ENCODE results near the gene VCAN.
"Not testable (repeated sequence)": the region's sequence is repeated elsewhere in the genome, so short reads cannot be mapped to it uniquely, and the experiment has no call there.

VCAN gene

DNA sequence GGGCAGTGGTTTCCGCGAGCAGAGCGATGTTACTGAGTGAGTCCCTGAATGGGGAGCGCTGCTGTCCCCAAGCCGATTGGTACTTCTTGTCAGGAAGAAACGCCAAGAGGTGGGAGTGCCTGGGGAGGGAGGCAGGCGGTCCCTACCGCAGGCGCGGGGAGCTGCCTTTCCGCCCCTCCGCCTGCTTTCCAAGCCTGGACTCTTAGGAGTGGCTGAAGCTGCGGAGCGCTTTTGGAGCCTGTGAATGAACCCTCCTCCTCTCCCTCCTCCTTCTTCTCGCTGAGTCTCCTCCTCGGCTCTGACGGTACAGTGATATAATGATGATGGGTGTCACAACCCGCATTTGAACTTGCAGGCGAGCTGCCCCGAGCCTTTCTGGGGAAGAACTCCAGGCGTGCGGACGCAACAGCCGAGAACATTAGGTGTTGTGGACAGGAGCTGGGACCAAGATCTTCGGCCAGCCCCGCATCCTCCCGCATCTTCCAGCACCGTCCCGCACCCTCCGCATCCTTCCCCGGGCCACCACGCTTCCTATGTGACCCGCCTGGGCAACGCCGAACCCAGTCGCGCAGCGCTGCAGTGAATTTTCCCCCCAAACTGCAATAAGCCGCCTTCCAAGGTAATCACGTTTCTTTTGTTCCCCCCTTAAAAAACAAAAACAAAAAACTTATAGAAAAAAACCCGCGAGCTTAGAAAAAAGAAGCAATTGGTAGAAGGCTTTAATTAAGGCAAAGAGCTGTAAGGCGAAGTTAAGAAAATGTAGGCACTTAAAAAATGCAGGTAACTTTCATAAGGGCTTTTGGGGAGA lies at the start of gene VCAN:
VCAN (plus strand) TSS at position 340 of the 808 bp plus-strand sequence. CDS start 11,775 bp downstream, outside the sequence.
- peak; percentile 52 for DNase-seq (ENCODE audit: low spot score)

DNA sequence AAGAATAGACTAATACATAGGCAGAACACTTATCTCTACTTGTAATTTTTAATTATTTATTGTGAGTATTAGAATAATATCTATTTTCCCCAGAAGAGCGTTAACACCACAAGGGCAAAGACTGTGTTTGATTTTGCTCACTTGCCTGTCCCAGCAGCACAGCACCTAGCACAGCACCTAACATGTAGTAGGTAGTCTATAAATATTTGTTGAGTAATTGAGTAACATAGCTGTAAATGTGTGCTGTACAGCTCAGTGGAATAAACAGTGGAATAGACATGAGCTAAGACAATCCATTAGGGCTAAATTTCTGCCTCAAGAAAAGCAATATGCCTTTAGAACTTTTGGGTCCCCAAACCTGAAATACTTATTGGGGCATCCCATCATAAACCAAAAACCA lies 49.3 kb upstream of the VCAN start:
- no peak for DNase-seq (ENCODE audit: low spot score)

DNA sequence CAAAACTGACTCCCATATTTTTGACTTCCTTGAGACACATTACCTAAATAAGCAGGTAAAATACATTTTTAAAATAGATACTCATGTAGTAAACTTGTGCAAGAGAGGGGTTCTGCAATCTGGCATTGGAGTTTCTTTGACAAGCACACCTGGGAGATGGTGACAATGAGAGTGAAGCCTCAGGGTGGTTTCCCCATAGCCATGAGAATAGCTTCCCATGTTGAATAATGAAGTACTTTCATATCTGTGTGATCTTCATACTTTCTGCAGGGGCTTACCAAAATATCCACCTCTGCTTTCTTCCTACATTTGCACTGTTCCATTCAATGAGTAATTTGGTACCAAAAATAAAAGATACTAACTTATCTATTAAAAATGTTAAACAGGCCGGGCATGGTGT lies 44.7 kb upstream of the VCAN start:
- no peak for DNase-seq (ENCODE audit: low spot score)

GRCh38 chr5:83428126-83428525 lies 43.4 kb upstream of the VCAN start:
- no peak for DNase-seq (ENCODE audit: low spot score)

DNA sequence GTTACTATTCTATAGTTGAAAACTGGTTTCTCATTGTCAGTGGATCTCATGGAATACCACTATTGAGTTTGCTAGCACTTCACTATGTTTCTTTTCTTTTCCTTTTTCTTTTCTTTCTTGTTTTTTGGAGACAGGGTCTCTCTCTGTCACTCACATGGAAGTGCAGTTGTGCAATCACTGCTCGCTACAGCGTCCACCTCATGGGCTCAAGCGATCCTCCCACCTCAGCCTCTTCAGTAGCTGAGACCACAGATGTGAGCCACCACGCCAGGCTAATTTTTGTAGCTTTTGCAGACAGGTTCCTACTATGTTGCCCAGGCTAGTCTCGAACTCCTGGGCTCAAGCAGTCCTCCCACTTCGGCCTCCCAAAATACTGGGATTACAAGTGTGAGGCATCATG lies 42.7 kb upstream of the VCAN start:
- no peak for DNase-seq (ENCODE audit: low spot score)

DNA sequence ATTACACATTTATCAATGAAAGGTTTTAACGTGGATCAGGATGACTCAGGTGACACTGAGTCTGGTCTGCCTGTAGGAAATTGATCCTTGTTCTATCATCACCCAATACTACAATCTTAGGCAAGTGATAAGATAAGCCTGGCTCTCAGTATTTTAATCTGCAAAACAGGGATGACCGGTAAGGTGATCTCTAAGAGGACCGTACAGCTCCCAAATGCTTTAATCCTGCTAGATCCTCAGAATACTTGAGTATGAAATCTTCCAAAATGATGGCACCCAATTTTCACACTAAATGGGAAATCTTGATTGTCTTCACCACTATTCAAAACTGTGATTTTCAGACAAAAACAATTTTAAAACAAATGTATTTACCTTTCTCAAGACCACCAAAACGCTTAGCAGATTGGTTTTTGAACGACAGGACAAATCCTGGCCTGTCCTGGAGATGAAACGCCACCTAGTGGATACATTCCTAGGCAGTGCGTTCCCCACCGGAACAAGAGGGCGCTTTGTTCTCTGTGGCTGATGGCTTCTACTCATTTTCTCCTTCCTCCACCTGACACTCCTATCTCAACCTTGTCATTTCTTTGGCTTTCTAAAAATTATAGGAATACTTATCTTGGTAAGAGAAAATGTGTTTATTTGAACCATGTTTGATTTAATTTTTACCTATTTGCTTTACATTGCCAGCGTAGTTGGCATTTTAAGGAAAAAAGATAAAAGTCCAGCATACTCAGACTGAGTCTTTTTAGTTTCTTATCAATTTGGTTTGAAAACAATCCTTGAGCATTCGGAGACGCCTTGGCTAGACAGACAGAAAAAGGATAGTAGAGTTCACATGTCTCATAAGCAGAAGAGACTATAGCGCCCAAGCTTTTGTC lies 41.2 kb upstream of the VCAN start:
- DNase-seq (ENCODE audit: low spot score), result peak; percentile 83

- DNase-seq (ENCODE audit: low spot score), result no peak
Measured at GRCh38 chr5:83433891-83434290, 37.7 kb upstream of the VCAN start.

GRCh38 chr5:83434946-83435345 lies 36.6 kb upstream of the VCAN start:
- DNase-seq (ENCODE audit: low spot score), result no peak

DNA sequence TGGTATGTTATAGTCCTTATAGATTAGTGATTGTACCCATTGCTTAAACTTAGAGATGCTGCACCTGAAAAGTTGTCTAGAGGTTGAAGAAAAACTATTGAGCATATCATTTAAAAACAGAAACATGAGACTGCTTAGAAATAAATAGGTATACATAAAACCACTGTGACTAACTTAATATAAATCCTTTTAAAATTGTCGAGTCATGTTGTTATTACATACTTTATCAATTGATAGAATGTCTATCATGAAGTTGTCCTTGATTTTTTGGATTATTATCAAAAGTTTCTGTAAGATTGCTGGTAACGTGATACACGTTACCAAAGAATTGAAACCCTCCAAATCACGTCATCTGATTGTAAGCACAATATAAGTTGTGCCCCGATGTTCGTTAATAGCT lies 35.3 kb upstream of the VCAN start:
- no peak for DNase-seq (ENCODE audit: low spot score)

DNA sequence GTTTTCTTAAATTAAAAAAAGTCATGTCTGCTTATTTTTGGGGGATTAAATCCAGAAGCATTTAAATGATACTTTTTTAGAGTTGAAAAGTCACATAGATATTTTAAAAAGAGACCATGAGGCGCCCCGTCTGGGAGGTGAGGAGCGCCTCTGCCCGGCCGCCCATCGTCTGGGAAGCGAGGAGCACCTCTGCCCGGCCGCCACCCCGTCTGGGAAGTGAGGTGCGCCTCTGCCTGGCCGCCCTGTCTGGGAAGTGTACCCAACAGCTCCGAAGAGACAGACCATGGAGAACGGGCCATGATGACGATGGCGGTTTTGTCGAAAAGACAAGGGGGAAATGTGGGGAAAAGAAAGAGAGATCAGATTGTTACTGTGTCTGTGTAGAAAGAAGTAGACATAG lies 33.8 kb upstream of the VCAN start:
- DNase-seq (ENCODE audit: low spot score), result not testable (repeated sequence)

DNA sequence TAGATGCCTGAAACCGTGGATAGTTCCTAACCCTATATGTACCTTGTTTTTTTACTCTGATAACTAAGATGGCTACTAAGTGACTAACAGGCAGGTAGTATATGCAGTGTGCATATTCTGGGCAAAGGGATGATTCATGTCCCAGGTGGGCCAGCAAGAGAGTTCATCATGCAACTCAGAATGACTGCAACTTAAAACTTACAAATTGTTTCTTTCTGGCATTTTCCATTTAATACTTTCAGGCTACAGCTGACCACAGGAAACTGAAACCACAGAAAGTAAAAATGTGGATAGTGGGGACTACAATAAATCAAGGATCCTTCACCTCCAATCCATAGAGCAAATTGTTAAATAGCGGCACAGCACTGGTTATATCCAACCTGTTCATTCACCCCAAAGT lies 30.7 kb upstream of the VCAN start:
- DNase-seq (ENCODE audit: low spot score), result no peak

- no peak for DNase-seq (ENCODE audit: low spot score)
Measured at GRCh38 chr5:83441747-83442146, 29.8 kb upstream of the VCAN start.

DNA sequence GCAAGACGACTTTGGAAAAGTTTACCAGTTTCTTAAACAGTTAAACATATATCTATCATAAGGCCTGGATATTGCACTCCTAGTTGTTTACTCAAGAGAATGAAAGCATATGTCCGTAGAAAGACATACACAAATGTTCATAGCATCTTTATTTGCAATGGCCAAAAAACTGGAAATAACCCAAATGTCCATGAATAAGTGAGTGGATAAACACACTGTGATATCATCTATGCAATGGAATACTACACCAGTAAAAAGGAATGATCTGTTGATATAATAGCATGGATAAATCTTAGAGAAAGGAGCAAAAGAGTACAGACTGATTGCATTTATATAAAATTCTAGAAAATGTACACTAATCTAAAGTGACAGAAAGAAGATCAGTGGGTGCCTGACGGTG lies 28.0 kb upstream of the VCAN start:
- DNase-seq (ENCODE audit: low spot score), result no peak

DNA sequence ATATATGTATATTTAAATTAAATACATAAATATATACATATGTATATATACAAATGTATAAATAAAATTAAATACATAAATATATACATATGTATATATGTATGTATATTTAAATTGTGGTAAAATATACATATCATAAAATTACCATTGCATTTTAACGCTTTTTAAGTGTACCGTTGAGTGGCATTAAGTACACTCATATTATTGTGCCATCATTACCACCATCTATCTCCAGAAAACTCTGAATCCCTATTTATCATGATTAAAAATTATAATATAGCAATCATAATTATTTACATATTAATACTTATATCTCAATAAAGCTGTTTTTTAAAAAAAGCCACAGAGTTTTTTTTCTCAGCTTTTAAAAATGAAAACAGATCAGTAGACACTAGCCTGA lies 27.1 kb upstream of the VCAN start:
- no peak for DNase-seq (ENCODE audit: low spot score)

GRCh38 chr5:83446253-83446947 lies 25.1 kb upstream of the VCAN start:
- DNase-seq (ENCODE audit: low spot score), result no peak

DNA sequence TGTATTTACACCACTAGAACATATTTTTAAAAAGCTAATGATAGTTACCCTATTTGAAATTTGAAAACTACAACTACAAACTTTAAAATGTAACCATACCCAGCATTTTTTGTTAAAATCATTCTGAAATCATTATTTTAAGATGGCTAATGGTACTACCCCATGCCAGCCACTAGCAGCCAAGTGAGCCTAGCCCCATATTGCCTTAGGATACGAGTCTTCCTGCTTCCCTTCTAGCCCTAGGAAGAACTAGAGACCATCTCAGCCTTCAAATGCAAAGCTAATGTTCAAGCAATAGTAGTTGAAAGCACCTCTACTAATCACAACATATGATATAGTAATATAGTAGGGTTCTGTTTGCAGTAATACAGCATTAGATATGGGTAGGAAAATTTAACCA lies 24.0 kb upstream of the VCAN start:
- no peak for DNase-seq (ENCODE audit: low spot score)

GRCh38 chr5:83450183-83450966 lies 21.2 kb upstream of the VCAN start:
- no peak for DNase-seq (ENCODE audit: low spot score)

GRCh38 chr5:83450967-83451248 lies 20.6 kb upstream of the VCAN start:
- DNase-seq (ENCODE audit: low spot score), result no peak

- no peak for DNase-seq (ENCODE audit: low spot score)
Measured at GRCh38 chr5:83451955-83452354, 19.6 kb upstream of the VCAN start.

DNA sequence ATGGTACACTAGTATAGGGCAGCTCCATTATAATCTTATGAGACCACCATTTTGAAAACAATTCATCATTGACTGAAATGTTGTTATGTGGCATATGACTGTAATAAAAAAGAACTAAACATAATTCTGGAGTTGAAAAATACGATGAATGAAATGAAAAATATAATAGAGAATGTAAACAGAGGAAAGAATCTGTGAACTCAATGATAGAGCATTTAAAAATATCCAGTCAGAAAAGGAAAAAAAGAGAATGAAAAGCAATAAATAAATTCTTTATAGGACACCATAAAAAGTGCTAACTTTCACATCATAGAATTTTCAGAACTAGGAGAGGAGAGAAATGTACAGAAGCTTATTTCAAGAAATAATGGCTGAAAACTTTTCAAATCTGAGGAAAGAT lies 17.6 kb upstream of the VCAN start:
- DNase-seq (ENCODE audit: low spot score), result no peak

GRCh38 chr5:83464261-83464660 lies 7.3 kb upstream of the VCAN start:
- no peak for DNase-seq (ENCODE audit: low spot score)
